IPS-18c (cell line): Measurements from ENCODE around the gene ENTPD5.
"Not testable (repeated sequence)": the region's sequence is repeated elsewhere in the genome, so short reads cannot be mapped to it uniquely, and the experiment has no call there.

Experiments
- H3K4me3 ChIP-seq: 2 replicates; pipeline ENCODE4 v1.7.0; 2013; ENCODE audit warnings: low read depth, mild to moderate bottlenecking, low read length, moderate library complexity; ENCODE audit not compliant: insufficient read depth
- H3K9me3 ChIP-seq: one replicate; pipeline ENCODE4 v1.6.1; 2013; ENCODE audit warnings: mild to moderate bottlenecking, low read length, moderate library complexity; ENCODE audit not compliant: control insufficient read depth, insufficient read depth

ENTPD5 gene

DNA sequence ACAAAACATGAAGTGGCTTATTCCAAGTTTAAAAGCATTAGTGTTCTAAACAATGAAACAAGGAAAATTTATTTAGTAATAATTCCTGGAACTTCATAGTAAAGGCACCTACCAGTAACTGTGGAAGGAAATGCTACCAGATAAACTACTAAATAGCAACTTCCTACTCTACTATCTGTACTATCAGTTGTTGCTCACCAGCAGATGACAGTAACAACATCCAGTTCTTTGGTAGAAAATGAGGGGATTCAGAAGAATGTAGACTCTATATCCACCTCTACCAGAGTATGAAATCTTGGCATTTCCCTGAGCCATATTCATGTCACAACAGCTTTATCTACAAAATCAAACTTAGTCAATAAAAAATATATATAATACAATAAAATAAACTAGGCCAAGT lies 3.1 kb downstream of the ENTPD5 start:
- Histone ChIP-seq H3K4me3 (no peak overlapping the region), H3K9me3 (no peaks in the 10 kb centered on the region)

- H3K4me3 ChIP-seq = no peak overlapping the region
- H3K9me3 ChIP-seq = no peaks in the 10 kb centered on the region
Measured at GRCh38 chr14:74015176-74015575, 3.9 kb downstream of the ENTPD5 start.

GRCh38 chr14:74014299-74014698 lies 4.8 kb downstream of the ENTPD5 start:
- H3K4me3 ChIP-seq = no peak overlapping the region

GRCh38 chr14:74008843-74009499 lies 10.1 kb downstream of the ENTPD5 start:
- H3K9me3 ChIP-seq = no peaks in the 10 kb centered on the region
- no peak overlapping the region for H3K4me3 ChIP-seq

More at GRCh38 chr14:74014299-74014698, 4.8 kb downstream of the ENTPD5 start:
- H3K9me3 ChIP-seq = no peaks in the 10 kb centered on the region

GRCh38 chr14:74005664-74006063 lies 13.4 kb downstream of the ENTPD5 start:
- not testable (repeated sequence) for H3K9me3 ChIP-seq, H3K4me3 ChIP-seq

DNA sequence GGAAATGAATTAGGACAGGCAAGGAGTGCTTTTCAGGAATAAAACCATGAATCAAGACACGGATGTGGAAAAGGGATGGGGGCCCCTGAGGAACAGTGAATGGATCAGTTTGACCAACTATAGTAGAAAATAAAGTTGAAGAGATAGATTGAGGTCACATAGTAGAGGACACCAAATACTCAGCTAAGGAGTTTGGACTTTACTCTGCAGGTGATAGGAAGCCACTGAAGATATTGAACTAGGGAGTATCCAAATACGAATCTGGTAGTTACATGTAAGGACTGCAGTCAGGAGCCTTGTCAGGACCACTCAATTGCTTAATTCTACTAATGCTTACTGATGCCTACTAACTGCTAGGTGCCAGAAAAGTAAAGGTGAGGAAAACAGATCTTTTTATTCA lies 20.4 kb downstream of the ENTPD5 start:
- H3K4me3 ChIP-seq = no peak overlapping the region
- H3K9me3 ChIP-seq = no peaks in the 10 kb centered on the region

GRCh38 chr14:73997944-73998447 lies 21.1 kb downstream of the ENTPD5 start:
- no peak overlapping the region for H3K4me3 ChIP-seq
- no peaks in the 10 kb centered on the region for H3K9me3 ChIP-seq

GRCh38 chr14:73997108-73997943 lies 21.8 kb downstream of the ENTPD5 start:
- no peak overlapping the region for H3K4me3 ChIP-seq
- no peaks in the 10 kb centered on the region for H3K9me3 ChIP-seq

- no peaks in the 10 kb centered on the region for H3K9me3 ChIP-seq
- no peak overlapping the region for H3K4me3 ChIP-seq
Measured at GRCh38 chr14:73996731-73997107, 22.4 kb downstream of the ENTPD5 start.

GRCh38 chr14:73995977-73996378 lies 23.1 kb downstream of the ENTPD5 start:
- Histone ChIP-seq H3K4me3 (no peak overlapping the region), H3K9me3 (no peaks in the 10 kb centered on the region)

DNA sequence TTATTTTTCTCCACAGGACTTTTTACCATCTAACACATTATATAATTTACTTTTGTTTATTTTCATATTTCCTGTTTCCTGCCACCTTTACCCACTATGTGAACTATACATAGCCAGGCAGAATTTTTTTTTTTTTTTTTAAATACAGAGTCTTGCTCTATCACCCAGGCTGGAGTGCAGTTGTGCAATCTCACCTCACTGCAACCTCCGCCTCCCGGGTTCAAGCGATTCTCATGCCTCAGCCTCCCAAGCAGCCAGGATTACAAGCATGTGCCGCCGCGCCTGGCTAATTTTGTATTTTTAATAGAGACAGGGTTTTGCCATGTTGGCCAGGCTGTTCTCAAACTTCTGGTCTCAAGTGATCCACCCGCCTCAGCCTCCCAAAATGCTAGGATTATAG lies 24.2 kb downstream of the ENTPD5 start:
- H3K4me3 ChIP-seq, H3K9me3 ChIP-seq: not testable (repeated sequence)

- no peaks in the 10 kb centered on the region for H3K9me3 ChIP-seq
- H3K4me3 ChIP-seq = no peak overlapping the region
Measured at GRCh38 chr14:73991092-73991491, 28.0 kb downstream of the ENTPD5 start.

GRCh38 chr14:73988656-73989055 lies 30.4 kb downstream of the ENTPD5 start:
- not testable (repeated sequence) for H3K4me3 ChIP-seq, H3K9me3 ChIP-seq

DNA sequence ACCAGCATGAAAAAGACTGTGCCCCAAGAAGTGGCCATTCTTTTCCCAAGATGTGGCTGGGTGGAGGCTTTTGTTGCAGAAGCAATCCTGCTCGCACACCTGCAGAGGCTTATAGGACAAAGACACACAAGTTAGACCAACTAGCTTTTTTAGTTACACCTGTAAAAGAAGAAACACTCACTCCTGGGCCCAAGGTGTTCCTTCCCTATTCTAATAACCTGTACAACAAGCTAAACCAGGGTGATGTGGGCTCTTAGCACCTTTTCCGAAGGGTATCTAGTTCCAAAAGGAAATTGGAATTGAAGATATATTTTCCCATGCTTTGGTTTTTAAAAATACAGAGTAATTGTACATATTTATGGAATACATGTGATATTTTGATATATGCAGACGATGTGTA lies 31.0 kb downstream of the ENTPD5 start:
- Histone ChIP-seq H3K4me3 (no peak overlapping the region), H3K9me3 (no peaks in the 10 kb centered on the region)

DNA sequence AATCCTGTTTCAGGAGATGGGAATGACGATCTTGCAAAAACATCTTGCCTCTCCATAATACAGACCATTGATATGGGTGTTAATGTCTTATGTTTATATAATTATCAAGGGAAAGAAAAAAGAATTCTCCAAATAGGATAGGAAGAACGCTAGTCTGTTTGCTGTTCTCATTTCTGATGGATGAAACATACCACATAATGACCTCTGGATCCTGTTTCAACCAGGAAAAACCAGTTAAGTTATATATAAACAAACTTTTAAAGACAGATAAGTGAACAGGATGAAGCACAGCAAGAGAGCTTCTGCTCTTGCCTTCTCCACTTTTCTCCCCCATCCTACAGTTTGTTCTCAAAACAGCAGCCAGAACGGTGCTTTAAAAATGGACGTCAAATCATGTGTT lies 41.2 kb downstream of the ENTPD5 start:
- Histone ChIP-seq H3K9me3 (no peaks in the 10 kb centered on the region), H3K4me3 (no peak overlapping the region)

DNA sequence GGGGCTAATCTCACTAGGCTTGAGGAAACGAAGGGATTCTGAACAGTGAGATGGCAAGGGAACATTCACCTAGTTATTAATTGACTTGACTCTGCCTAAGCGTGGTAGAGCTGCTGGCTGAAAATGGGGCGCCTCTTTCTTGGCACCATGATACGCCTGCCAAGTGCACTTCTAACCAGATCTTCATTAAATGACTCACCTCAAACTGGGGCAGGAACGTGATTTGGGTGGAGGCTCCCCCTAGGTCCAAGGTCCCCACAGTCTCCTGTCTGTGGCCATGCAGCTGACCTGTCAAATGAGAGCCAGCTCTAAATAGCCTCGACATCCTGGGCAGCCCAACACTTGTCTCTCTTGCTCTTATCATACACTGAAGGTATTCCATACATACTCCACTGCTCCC lies 43.0 kb downstream of the ENTPD5 start:
- no peak overlapping the region for H3K4me3 ChIP-seq
- no peaks in the 10 kb centered on the region for H3K9me3 ChIP-seq

- H3K9me3 ChIP-seq = no peaks in the 10 kb centered on the region
- H3K4me3 ChIP-seq = no peak overlapping the region
Measured at GRCh38 chr14:73973497-73973896, 45.6 kb downstream of the ENTPD5 start.

- H3K9me3 ChIP-seq = no peaks in the 10 kb centered on the region
- no peak overlapping the region for H3K4me3 ChIP-seq
Measured at GRCh38 chr14:73968885-73969284, 50.2 kb downstream of the ENTPD5 start.
